Mesenchymal stem cell (in vitro differentiated cells and primary cell): ENCODE results near the gene PJA2.
"Not testable (repeated sequence)": the region's sequence is repeated elsewhere in the genome, so short reads cannot be mapped to it uniquely, and the experiment has no call there.

Experiments used
- DNase-seq: peaks from one replicate; pipeline ENCODE4 v3.0.0-alpha.2; 2013
- H2AFZ ChIP-seq: one replicate; pipeline ENCODE4 v1.6.1; 2013; ENCODE audit warnings: low read depth, mild to moderate bottlenecking, control low read depth, inconsistent platforms, low read length, moderate library complexity
- H2AK5ac ChIP-seq: 2 replicates; pipeline ENCODE4 v1.6.1; 2013; ENCODE audit warnings: low read length, moderate library complexity, mild to moderate bottlenecking, inconsistent platforms; ENCODE audit not compliant: severe bottlenecking
- H2BK120ac ChIP-seq: one replicate; pipeline ENCODE4 v1.6.1; 2013; ENCODE audit warnings: low read depth, mild to moderate bottlenecking, inconsistent platforms, low read length, moderate library complexity
- H2BK12ac ChIP-seq, 2 experiments: one replicate each; pipeline ENCODE4 v1.6.1; 2013; ENCODE audit warnings: inconsistent platforms in 2 of 2, low read length in 2 of 2, mild to moderate bottlenecking in 2 of 2, moderate library complexity in 2 of 2, control low read depth in 1 of 2
- H2BK15ac ChIP-seq: one replicate; pipeline ENCODE4 v1.6.1; 2013; ENCODE audit warnings: mild to moderate bottlenecking, low read depth, inconsistent platforms; ENCODE audit not compliant: poor library complexity, severe bottlenecking
- H2BK5ac ChIP-seq: 2 replicates; pipeline ENCODE4 v1.6.1; 2013; ENCODE audit warnings: low read depth, mild to moderate bottlenecking, low read length, control low read depth, inconsistent platforms; ENCODE audit not compliant: poor library complexity, severe bottlenecking
- H3K14ac ChIP-seq, 2 experiments: one replicate each; pipeline ENCODE4 v1.6.1; 2013; ENCODE audit warnings: inconsistent platforms in 2 of 2, low read length in 2 of 2, control low read depth in 1 of 2, mild to moderate bottlenecking in 1 of 2, moderate library complexity in 1 of 2
- H3K18ac ChIP-seq, 2 experiments: one replicate each; pipeline ENCODE4 v1.6.1; 2013; ENCODE audit warnings: inconsistent platforms in 2 of 2, low read length in 2 of 2, control low read depth in 1 of 2, low read depth in 1 of 2, mild to moderate bottlenecking in 1 of 2
- H3K23ac ChIP-seq, 2 experiments: one replicate each; pipeline ENCODE4 v1.6.1; 2013; ENCODE audit warnings: inconsistent platforms in 2 of 2, low read length in 2 of 2, mild to moderate bottlenecking in 2 of 2, moderate library complexity in 2 of 2, control low read depth in 1 of 2
- H3K27ac ChIP-seq: 2 replicates; pipeline ENCODE4 v1.5.1; 2013; ENCODE audit warnings: mild to moderate bottlenecking, moderate library complexity, low read length, control low read depth, inconsistent platforms; ENCODE audit not compliant: poor library complexity, severe bottlenecking
- H3K27me3 ChIP-seq, 2 experiments: 2 replicates each; pipeline versions ENCODE4 v1.6.1 to v1.7.0; 2013; ENCODE audit warnings: low read length in 2 of 2, mild to moderate bottlenecking in 2 of 2, moderate library complexity in 2 of 2, control low read depth in 1 of 2, inconsistent platforms in 1 of 2; ENCODE audit not compliant: control insufficient read depth in 1 of 2, insufficient read depth in 1 of 2
- H3K36me3 ChIP-seq, 2 experiments: 2 replicates each; pipeline versions ENCODE4 v1.6.1 to v1.7.0; 2013; ENCODE audit warnings: low read length in 2 of 2, control low read depth in 1 of 2, inconsistent platforms in 1 of 2, low read depth in 1 of 2, mild to moderate bottlenecking in 1 of 2; ENCODE audit not compliant: insufficient read depth in 2 of 2, control insufficient read depth in 1 of 2
- H3K4ac ChIP-seq, 2 experiments: one replicate each; pipeline ENCODE4 v1.6.1; 2013; ENCODE audit warnings: inconsistent platforms in 2 of 2, low read length in 2 of 2, mild to moderate bottlenecking in 2 of 2, moderate library complexity in 2 of 2, control low read depth in 1 of 2, low read depth in 1 of 2
- H3K4me1 ChIP-seq: 2 replicates; pipeline ENCODE4 v1.6.1; 2013; ENCODE audit warnings: low read depth, low read length, control low read depth; ENCODE audit not compliant: control insufficient read depth, insufficient read depth
- H3K4me2 ChIP-seq: 2 replicates; pipeline ENCODE4 v1.6.1; 2013; ENCODE audit warnings: low read length, mild to moderate bottlenecking, inconsistent platforms; ENCODE audit not compliant: poor library complexity, severe bottlenecking
- H3K4me3 ChIP-seq, 2 experiments: 2 replicates each; pipeline versions ENCODE4 v1.5.1 to v1.7.0; 2013; ENCODE audit warnings: low read length in 2 of 2, mild to moderate bottlenecking in 2 of 2, control low read depth in 1 of 2, low read depth in 1 of 2; ENCODE audit not compliant: insufficient read depth in 1 of 2
- H3K79me1 ChIP-seq: replicated peaks from 2 replicates; pipeline ENCODE4 v1.6.1; 2013; ENCODE audit warnings: mild to moderate bottlenecking, control low read depth, low read length, inconsistent platforms; ENCODE audit not compliant: poor library complexity, severe bottlenecking
- H3K9ac ChIP-seq: 2 replicates; pipeline ENCODE4 v1.7.0; 2013; ENCODE audit warnings: mild to moderate bottlenecking, low read length, moderate library complexity
- H3K9me3 ChIP-seq: 2 replicates; pipeline ENCODE4 v1.7.0; 2013; ENCODE audit warnings: mild to moderate bottlenecking, low read length; ENCODE audit not compliant: control insufficient read depth
- H4K8ac ChIP-seq: one replicate; pipeline ENCODE4 v1.6.1; 2013; ENCODE audit warnings: inconsistent platforms, mild to moderate bottlenecking, low read length, moderate library complexity
- H4K91ac ChIP-seq: one replicate; pipeline ENCODE4 v1.6.1; 2013; ENCODE audit warnings: mild to moderate bottlenecking, low read length, inconsistent platforms
- WGBS: methylation state at CpG from one replicate; pipeline ENCODE4 v1.1.7; 2013; ENCODE audit warnings: mixed read lengths; 5-methylcytosine and 5-hydroxymethylcytosine counted together

The PJA2 gene

DNA sequence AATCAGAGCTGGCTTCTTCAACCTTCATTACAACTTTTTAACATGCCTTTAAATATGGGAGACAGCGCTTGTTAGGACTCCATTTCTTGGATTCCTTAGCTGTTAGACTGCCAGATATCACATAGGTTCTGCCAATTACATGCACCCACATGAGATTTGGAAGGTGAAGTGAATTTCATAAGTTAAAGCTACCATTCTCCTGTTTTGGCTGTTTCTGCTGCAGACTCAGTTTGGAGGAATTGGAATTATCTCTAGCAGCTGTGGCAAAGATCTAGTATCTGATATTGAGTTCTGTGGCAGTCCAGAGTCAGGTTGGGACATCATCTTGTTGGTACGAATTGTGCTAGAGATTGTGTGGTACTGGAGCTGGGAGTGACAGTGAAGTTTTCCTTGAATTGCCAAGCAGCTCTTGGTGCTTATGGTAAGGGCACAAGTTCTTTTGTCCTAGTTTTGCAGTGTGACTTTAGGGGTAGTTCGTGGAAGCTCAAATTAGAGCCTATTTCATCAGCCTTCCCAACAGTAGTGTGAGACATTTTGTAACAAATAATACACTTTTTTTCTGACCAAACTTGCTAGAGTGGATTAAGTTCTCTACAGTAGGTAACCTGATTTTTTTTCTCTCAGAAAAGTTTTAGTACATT, 9.1 kb upstream of the PJA2 start:
- H3K4me2 ChIP-seq: no peak overlapping the region
- no peak overlapping the region for H4K91ac ChIP-seq
- no peak overlapping the region for H2BK15ac ChIP-seq
- no peaks in the 10 kb centered on the region for H3K4me1 ChIP-seq
- no peak overlapping the region for H3K4me3 ChIP-seq
- no peak overlapping the region for H2AK5ac ChIP-seq
- 70% methylated on average over 2 of the region's 3 CpGs for WGBS
- H2BK5ac ChIP-seq: no peak overlapping the region
- no peak overlapping the region for H3K27ac ChIP-seq
- H3K9ac ChIP-seq: no peak overlapping the region
- H2BK12ac ChIP-seq: no peak overlapping the region
- H3K9me3 ChIP-seq: peaks cover 6% of the 10 kb centered on the region
- no peak overlapping the region for H2AFZ ChIP-seq
- H3K79me1 ChIP-seq: no peaks in the 10 kb centered on the region
- H3K27me3 ChIP-seq: no peaks in the 10 kb centered on the region
- no peak for DNase-seq
- no peak overlapping the region for H3K14ac ChIP-seq
- no peak overlapping the region for H3K18ac ChIP-seq
- no peak overlapping the region for H4K8ac ChIP-seq
- no peak overlapping the region for H3K4ac ChIP-seq
- no peak overlapping the region for H3K23ac ChIP-seq
- no peaks in the 10 kb centered on the region for H3K36me3 ChIP-seq
- no peak overlapping the region for H2BK120ac ChIP-seq

DNA sequence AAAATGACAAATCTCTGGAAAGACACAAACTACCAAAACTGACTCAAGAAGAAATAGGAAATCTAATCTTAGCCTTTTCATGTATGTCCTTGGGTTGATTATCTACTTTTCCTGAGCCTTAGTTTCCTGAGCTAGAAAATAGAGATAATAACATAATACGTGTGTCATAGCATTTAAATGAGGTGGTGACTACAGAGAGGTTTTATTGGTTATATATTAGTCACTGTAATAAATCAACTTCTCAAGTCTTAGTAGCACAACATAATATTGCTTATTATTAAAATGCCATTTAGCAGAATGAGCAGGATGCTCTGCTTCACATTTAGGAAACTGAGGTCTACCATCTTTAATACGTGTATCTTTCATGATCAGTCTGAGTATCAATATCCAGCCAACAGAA, 7.1 kb upstream of the PJA2 start:
- Histone ChIP-seq H4K91ac (no peak overlapping the region), H3K4me1 (peaks cover 4% of the 10 kb centered on the region), H3K23ac (no peak overlapping the region), H3K18ac (no peak overlapping the region), H4K8ac (no peak overlapping the region), H2BK12ac (no peak overlapping the region), H3K27ac (no peak overlapping the region), H3K4me2 (no peak overlapping the region), H3K4ac (no peak overlapping the region), H2AK5ac (no peak overlapping the region), H3K36me3 (no peaks in the 10 kb centered on the region), H3K14ac (no peak overlapping the region), H2BK5ac (no peak overlapping the region), H3K27me3 (no peaks in the 10 kb centered on the region), H3K79me1 (no peaks in the 10 kb centered on the region), H2AFZ (no peak overlapping the region), H3K4me3 (no peak overlapping the region), H2BK120ac (no peak overlapping the region), H3K9ac (no peak overlapping the region), H3K9me3 (peaks cover 6% of the 10 kb centered on the region), H2BK15ac (no peak overlapping the region)
- DNase-seq: no peak
- 100% methylated on average over 1 of the region's 2 CpGs for WGBS

DNA sequence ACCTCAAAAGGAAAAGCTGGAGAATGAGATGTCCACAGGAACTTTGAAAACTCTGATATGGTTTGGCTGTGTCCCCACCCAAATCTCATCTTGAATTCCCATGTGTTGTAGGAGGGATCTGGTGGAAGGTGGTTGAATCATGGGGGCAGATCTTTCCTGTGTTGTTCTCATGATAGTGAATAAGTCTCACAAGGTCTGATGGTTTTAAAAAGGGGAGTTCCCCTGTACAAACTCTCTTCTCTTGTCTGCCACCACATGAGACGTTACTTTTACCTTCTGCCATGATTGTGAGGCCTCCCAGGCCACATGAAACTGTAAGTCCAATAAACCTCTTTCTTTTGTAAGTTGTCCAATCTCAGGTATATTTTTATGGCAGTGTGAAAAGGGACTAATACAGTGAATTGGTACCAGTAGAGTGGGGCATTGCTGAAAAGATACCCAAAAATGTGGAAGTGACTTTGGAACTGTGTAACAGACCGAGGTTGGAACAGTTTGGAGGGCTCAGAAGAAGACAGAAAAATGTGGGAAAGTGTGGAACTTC, 4.2 kb upstream of the PJA2 start:
- H2AK5ac ChIP-seq, H3K27me3 ChIP-seq, H2AFZ ChIP-seq, H3K79me1 ChIP-seq, H2BK5ac ChIP-seq, H3K27ac ChIP-seq, H2BK12ac ChIP-seq, H3K36me3 ChIP-seq, H3K18ac ChIP-seq, H3K4me3 ChIP-seq, H3K4me2 ChIP-seq, H3K9me3 ChIP-seq, H4K91ac ChIP-seq, H3K23ac ChIP-seq, H2BK120ac ChIP-seq, H3K4me1 ChIP-seq, H4K8ac ChIP-seq, H3K14ac ChIP-seq, H2BK15ac ChIP-seq, DNase-seq, H3K4ac ChIP-seq: not testable (repeated sequence)
- peak overlapping the region; percentile 98 for H3K9ac ChIP-seq
- WGBS: 88% methylated on average over 1 of the region's 2 CpGs

DNA sequence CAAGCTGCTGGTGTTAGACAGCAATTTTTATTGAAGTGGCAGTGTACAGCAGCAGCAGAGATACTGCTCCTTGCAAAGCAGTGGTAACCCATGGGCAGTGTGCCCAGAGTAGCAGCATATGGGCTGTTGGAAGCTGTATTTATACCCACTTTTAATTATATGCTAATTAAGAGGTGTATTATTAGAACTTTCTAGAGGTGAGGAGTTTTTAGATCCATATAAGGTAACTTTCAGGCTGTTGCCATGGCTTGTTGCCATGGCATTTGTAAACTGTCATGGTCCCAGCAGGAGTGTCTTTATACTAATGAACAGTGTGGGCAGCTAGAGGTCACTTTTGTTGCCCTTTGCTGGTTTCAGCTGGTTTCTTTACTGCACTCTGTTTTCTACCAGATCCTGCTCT, 3.7 kb upstream of the PJA2 start:
- H3K23ac ChIP-seq: no peak overlapping the region
- H3K4me3 ChIP-seq: no peak overlapping the region
- peak overlapping the region; percentile 98 for H3K9ac ChIP-seq
- H3K27ac ChIP-seq: peak overlapping the region; percentile 38
- no peaks in the 10 kb centered on the region for H3K27me3 ChIP-seq
- H3K79me1 ChIP-seq: no peaks in the 10 kb centered on the region
- H3K14ac ChIP-seq: no peak overlapping the region
- H3K4ac ChIP-seq: no peak overlapping the region
- peak overlapping the region; percentile 9 for H2AK5ac ChIP-seq
- peaks cover 6% of the 10 kb centered on the region for H3K9me3 ChIP-seq
- peak overlapping the region; percentile 71 for H2BK120ac ChIP-seq
- H4K91ac ChIP-seq: peak overlapping the region; percentile 82
- no peaks in the 10 kb centered on the region for H3K36me3 ChIP-seq
- H2BK5ac ChIP-seq: no peak overlapping the region
- H3K4me2 ChIP-seq: no peak overlapping the region
- peak overlapping the region; percentile 19 for H4K8ac ChIP-seq
- no peak overlapping the region for H2AFZ ChIP-seq
- peak; percentile 90 for DNase-seq
- H3K4me1 ChIP-seq: peaks cover 4% of the 10 kb centered on the region
- peak overlapping the region; percentile 63 to 86 for H3K18ac ChIP-seq
- no peak overlapping the region for H2BK12ac ChIP-seq
- H2BK15ac ChIP-seq: peak overlapping the region; percentile 82
